ENCODE results near the gene PHTF2. TPM values are rescaled to one million over a fixed set of nuclear protein-coding genes. Genes with fewer than 3 reads are reported as not detected.
"Not testable (repeated sequence)": the region's sequence is repeated elsewhere in the genome, so short reads cannot be mapped to it uniquely, and the experiment has no call there.

Gene PHTF2
- total RNA-seq, 2 experiments from 2014 or later, result 33.3 to 33.6 TPM

DNA sequence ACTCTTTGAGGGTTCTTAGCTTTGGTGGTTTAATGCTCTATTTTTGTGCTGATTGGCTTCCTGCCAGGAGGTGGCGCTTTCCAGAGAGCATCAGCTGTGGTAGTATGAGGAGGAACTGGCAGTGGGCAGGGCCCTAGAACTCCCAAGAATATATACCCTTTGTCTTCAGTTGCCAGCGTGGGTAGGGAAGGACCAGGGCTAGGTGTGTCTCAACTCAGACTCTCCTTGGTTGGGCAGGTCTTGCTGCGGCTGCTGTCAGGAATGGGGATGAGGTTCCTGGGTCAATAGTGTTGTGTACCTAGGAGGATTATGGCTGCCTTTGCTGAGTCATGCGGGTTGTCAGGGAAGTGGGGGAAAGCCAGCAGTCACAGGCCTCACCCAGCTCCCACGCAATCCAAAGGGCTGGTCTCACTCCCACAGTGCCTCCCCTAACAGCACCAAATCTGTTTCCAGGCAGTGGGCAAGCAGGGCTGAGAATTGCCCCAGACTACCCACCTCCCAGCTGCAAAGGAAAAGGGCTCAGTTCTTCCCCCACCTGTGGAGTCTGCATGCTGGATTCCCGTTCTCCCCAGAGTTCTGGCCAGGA lies 191.5 kb downstream of the PHTF2 start:
- DNase-seq, result no peak
- H3K4me1 Mint-ChIP-seq, result no peaks in the 10 kb centered on the region
- ATAC-seq (ENCODE audit: low read depth), result no peak
- POLR2A ChIA-PET, result no interaction called here
- H3K27me3 Mint-ChIP-seq, result peaks cover 5% of the 10 kb centered on the region
- H3K4me3 Mint-ChIP-seq, result no peak overlapping the region
- no peaks in the 10 kb centered on the region for H3K36me3 Mint-ChIP-seq
- no peak overlapping the region for H3K27ac Mint-ChIP-seq
- H3K9me3 Mint-ChIP-seq, result no peaks in the 10 kb centered on the region

DNA sequence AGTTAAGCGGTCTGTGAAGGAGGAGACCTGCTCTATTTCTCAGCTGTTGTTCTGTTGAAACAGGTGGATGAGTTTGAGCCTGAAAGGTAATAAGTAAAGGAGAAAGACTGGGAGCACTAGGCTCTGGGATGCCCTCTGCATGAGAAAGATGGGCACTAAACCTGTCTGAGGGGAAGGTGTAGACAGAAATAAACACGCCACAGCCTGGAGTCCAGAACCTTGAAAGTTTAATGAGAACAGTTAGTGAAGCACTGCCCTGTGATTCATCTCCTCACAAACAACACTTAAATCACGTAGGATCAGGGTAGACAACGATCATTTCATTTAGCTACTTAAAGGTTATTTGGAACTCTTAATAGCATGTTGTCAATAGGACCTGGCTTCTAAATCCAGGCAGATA lies 193.1 kb downstream of the PHTF2 start:
- Mint-ChIP-seq H3K27ac (no peak overlapping the region), H3K4me3 (no peak overlapping the region), H3K4me1 (no peaks in the 10 kb centered on the region), H3K36me3 (no peaks in the 10 kb centered on the region), H3K27me3 (peaks cover 5% of the 10 kb centered on the region), H3K9me3 (no peaks in the 10 kb centered on the region)
- ATAC-seq (ENCODE audit: low read depth) (no peak), DNase-seq (no peak)
- POLR2A ChIA-PET, result no interaction called here

DNA sequence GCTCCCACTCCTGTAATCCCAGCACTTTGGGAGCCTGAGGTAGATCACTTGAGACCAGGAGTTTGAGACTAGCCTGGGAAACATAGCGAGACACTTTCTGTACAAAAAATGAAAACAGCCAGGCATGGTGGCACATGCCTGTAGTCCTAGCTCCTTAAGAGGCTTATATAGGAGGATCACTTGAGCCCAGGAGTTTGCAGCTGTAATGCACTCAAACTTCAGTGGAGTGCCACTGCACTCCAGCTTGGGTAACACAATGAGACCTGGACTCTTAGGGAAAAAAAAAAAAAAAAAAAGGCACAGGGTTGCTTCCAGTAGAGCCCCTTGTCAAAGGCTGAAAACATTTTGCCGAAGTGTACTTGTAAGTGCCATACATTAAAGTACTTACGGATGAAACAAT lies 195.3 kb downstream of the PHTF2 start:
- DNase-seq (no peak), ATAC-seq (ENCODE audit: low read depth) (no peak)
- H3K36me3 Mint-ChIP-seq, result no peaks in the 10 kb centered on the region
- H3K9me3 Mint-ChIP-seq, result no peaks in the 10 kb centered on the region
- no peak overlapping the region for H3K27ac Mint-ChIP-seq
- H3K27me3 Mint-ChIP-seq, result no peaks in the 10 kb centered on the region
- POLR2A ChIA-PET, result no interaction called here
- H3K4me3 Mint-ChIP-seq, result no peak overlapping the region
- no peaks in the 10 kb centered on the region for H3K4me1 Mint-ChIP-seq

DNA sequence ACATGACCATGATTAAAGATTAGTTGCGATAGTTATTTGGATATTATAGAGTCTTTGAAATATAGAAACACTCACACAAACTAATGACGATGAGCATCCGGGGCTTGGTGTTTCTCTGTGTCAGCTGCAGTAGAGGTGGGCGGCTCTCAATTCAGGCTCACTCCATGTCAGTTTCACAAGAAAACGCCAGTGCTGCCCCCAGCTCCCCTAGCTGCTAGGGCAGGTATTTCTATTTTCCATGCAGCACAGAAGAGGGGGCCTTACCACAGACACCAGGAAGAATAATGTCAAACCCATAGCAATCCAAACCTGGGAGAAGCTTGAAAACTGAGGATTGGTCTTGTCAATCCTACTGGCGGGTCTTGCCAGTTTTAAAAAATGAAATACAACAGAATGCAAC lies 197.1 kb downstream of the PHTF2 start:
- Mint-ChIP-seq H3K27ac (no peak overlapping the region), H3K9me3 (no peaks in the 10 kb centered on the region), H3K36me3 (no peaks in the 10 kb centered on the region), H3K4me3 (no peak overlapping the region), H3K27me3 (no peaks in the 10 kb centered on the region), H3K4me1 (no peaks in the 10 kb centered on the region)
- POLR2A ChIA-PET, result no interaction called here
- no peak for ATAC-seq (ENCODE audit: low read depth)
- DNase-seq, result no peak

DNA sequence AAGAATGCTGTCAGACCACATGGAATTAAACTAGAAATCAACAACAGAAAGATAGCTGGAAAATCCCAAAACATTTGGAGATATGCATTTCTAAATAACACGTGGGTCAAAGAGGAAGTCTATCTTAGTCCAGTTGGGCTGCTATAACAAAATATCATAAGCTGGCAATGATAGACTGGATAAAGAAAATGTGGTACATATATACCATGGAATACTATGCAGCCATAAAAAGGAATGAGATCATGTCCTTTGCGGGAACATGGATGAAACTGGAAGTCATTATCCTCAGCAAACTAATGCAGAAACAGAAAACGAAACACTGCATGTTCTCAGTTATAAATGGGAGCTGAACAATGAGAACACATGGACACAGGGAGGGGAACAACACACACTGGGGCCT lies 200.6 kb downstream of the PHTF2 start:
- H3K36me3 Mint-ChIP-seq; H3K27me3 Mint-ChIP-seq; H3K27ac Mint-ChIP-seq; POLR2A ChIA-PET; H3K4me1 Mint-ChIP-seq; ATAC-seq (ENCODE audit: low read depth); H3K4me3 Mint-ChIP-seq; H3K9me3 Mint-ChIP-seq; DNase-seq: not testable (repeated sequence)

DNA sequence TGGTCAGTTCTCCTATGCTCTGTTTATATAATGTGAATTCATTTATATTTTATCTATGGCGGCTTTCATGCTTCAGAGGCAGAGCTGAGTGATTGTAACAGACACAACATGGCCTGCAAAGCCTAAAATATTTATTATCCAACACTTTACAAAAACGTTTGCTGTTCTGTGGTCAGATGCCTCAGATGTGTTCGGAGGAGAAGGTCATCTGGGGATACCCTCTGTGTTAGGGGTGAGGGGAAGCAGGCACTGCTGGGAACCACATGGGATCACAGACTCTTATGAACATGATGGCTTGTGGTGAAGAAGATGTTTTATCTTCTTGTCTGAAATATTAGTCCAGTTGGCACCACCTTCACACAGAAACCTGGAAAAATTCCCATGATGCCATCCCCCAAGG lies 203.4 kb downstream of the PHTF2 start:
- H3K4me1 Mint-ChIP-seq, result no peaks in the 10 kb centered on the region
- POLR2A ChIA-PET, result no interaction called here
- no peak for DNase-seq
- no peaks in the 10 kb centered on the region for H3K9me3 Mint-ChIP-seq
- no peaks in the 10 kb centered on the region for H3K36me3 Mint-ChIP-seq
- no peak overlapping the region for H3K27ac Mint-ChIP-seq
- no peak for ATAC-seq (ENCODE audit: low read depth)
- H3K27me3 Mint-ChIP-seq, result no peaks in the 10 kb centered on the region
- H3K4me3 Mint-ChIP-seq, result no peak overlapping the region

DNA sequence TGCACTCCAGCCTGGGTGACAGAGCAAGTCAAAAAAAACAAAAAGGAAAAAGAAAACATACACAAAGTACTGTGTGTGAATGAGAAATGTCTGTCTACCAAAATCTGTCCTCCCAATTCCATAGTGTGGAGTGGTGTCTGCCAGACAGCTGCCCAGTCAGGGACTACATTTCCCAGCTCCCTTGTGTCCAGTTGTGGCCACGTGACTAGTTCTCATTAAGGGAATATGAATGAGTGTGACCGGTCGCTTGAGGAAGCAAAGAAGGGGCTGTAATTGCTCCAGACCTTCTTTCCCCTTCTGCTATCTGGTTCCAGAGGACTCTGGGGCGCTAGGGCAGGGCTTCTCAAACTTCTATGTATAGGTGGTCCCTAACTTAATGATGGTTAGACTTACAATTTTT lies 204.1 kb downstream of the PHTF2 start:
- H3K27ac Mint-ChIP-seq, result no peak overlapping the region
- H3K4me1 Mint-ChIP-seq, result no peaks in the 10 kb centered on the region
- H3K36me3 Mint-ChIP-seq, result no peaks in the 10 kb centered on the region
- DNase-seq (no peak), ATAC-seq (ENCODE audit: low read depth) (no peak)
- no peak overlapping the region for H3K4me3 Mint-ChIP-seq
- no peaks in the 10 kb centered on the region for H3K27me3 Mint-ChIP-seq
- POLR2A ChIA-PET, result no interaction called here
- H3K9me3 Mint-ChIP-seq, result no peaks in the 10 kb centered on the region

DNA sequence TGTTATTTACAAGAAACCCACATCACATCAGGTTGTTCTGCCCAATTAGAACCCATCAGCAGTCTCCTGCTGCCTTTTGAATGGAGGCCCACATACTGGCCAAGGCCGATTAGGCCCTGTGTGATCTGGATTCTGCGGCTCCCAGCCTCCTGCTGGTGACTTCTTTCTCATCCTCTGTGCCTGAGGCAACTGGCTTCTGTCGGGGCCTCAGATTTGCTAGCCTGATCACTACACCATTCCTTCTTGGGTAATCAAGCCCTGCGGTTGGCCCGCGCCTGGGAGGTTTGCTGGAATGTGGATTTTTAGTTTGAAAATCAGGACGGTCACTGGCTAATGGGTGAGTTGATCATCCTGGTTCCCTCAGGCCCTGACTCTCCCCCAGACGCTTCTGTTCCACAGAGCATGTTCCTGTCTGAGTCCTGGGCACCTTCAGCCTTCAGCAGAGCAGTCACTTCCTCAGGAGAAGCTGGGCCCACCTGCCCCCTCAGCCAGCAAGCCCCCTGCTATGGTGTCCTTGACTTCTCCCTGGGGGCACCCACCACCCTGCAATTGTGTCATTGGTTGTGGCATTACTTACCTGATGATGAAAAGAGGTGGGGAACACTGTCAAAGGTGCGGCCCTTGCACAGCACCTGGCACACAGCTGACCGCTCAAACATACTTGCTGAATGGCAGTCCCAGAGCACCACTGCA lies 207.6 kb downstream of the PHTF2 start:
- Mint-ChIP-seq H3K4me3 (no peak overlapping the region), H3K9me3 (no peaks in the 10 kb centered on the region), H3K27ac (no peak overlapping the region), H3K4me1 (no peaks in the 10 kb centered on the region), H3K27me3 (peaks cover 6% of the 10 kb centered on the region), H3K36me3 (no peaks in the 10 kb centered on the region)
- DNase-seq (no peak), ATAC-seq (ENCODE audit: low read depth) (no peak)
- POLR2A ChIA-PET, result no interaction called here

Other genes starting within 250 kb of the PHTF2 start
- gene RSBN1L, start 102.3 kb upstream of the PHTF2 start, total RNA-seq, result 10 to 100 TPM; 28.1 to 30.2 TPM
- 10 to 100 TPM; 15.4 to 15.9 TPM for gene TMEM60, start 339 bp upstream of the PHTF2 start, total RNA-seq